GM12873 (cell line): ENCODE results near the gene TXNDC12.

Experiments
- TF ChIP-seq, protein P1 (sequence below): IDR thresholded peaks from 2 replicates; pipeline ENCODE4 v1.5.1; 2012; ENCODE audit warnings: low read depth, mild to moderate bottlenecking, moderate library complexity, low read length, control low read depth; ENCODE audit not compliant: insufficient read depth; ENCODE audit errors: missing control alignments

Gene TXNDC12

DNA sequence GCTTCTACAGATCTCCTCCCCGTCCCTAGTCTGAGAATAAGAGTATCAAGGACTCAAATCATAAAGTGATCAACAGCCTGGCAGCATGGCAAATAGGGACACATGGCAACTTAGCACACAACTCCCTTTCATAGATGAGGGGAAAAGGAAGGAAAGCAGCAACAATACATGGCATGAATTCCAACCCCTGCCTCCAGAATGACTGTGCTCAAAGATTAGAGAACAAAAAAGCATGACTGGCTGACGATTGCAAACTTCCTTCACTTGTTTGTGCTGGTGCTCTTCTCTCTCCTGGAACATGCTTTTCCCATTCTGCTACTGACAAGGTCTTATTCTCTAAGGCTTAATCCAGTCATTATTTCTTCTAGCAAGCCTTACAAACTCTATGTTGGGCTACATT is 32.9 kb downstream of the TXNDC12 start:
- TF ChIP-seq, protein P1, sequence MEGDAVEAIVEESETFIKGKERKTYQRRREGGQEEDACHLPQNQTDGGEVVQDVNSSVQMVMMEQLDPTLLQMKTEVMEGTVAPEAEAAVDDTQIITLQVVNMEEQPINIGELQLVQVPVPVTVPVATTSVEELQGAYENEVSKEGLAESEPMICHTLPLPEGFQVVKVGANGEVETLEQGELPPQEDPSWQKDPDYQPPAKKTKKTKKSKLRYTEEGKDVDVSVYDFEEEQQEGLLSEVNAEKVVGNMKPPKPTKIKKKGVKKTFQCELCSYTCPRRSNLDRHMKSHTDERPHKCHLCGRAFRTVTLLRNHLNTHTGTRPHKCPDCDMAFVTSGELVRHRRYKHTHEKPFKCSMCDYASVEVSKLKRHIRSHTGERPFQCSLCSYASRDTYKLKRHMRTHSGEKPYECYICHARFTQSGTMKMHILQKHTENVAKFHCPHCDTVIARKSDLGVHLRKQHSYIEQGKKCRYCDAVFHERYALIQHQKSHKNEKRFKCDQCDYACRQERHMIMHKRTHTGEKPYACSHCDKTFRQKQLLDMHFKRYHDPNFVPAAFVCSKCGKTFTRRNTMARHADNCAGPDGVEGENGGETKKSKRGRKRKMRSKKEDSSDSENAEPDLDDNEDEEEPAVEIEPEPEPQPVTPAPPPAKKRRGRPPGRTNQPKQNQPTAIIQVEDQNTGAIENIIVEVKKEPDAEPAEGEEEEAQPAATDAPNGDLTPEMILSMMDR, result no peak

DNA sequence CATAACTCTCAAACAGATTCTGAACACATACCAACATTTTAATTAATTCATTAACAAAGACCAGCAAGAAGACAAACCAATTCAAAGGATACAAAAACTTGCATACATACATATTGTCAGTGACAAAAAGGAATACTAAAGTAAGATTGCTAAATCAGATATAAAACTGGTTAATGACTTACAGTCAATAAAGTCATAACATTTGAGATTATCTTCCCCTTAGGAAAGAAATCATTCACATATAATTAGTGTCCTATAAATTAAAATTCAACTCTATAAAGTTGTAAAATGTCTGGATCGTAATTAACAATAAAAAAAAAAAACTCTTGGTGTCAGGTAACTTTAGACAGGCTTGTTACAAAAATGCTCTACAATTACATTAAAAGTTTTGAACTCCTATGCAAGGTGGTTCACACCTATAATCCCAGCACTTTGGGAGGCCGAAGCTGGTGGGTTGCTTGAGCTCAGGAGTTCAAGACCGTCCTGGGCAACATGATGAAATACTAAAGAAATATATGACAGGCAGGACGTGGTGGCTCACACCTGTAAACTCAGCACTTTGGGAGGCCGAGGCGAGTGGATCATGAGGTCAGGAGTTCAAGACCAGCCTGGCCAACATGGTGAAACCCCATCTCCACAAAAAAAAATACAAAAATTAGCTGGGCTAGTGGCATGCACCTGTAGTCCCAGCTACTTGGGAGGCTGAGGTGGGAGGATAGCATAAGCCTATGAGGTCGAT is 46.8 kb downstream of the TXNDC12 start:
- TF ChIP-seq, protein P1, result no peak

DNA sequence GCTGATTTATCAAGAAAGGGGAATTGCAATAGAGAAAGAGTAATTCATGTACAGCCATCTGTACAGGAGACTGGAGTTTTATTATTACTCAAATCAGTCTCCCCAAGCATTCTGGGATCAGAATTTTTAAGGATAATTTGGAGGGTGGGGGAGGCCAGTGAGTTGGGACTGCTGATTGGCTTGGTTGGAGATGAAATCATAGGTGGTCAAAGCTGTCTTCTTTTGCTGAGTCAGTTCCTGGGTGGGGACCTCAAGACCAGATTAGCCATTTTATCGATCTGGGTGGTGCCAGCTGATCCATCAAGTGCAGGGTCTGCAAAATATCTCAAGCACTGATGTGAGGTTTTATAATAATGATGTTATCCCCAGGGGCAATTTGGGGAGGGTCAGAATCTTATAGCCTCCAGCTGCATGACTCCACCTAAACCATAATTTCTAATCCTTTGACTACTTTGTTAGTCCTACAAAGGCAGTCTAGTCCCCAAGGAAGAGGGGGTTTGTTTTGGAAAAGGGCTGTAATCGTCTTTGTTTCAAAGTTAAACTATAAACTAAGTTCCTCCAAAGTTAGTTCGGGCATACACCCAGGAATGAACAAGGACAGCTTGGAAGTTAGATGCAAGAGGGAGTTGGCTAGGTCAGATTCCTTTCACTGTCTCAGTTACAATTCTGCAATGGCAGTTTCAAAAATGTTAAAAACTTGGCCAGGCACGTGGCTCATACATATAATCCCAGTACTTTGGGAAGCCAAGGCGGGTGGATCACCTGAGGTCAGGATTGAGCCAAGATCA is 47.6 kb downstream of the TXNDC12 start:
- TF ChIP-seq, protein P1, result no peak

DNA sequence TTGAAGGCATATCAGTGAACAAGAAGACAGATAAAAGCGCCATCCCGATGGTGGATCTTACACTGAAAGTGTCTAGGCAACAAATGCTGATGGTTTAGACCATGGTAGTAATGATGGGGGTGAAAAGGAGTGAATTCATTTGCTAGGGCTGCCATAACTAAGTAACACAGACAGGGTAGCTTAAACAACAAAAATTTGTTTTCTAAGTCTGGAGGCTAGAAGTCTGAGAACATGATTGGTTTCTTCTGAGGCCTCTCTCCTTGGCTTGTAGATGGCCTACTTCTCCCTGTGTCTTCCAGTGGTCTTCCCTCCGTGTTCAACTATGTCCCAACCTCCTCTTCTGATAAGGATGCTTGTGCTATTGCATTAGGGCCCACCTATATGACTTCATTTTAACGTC is 51.1 kb downstream of the TXNDC12 start:
- TF ChIP-seq, protein P1, result no peak

DNA sequence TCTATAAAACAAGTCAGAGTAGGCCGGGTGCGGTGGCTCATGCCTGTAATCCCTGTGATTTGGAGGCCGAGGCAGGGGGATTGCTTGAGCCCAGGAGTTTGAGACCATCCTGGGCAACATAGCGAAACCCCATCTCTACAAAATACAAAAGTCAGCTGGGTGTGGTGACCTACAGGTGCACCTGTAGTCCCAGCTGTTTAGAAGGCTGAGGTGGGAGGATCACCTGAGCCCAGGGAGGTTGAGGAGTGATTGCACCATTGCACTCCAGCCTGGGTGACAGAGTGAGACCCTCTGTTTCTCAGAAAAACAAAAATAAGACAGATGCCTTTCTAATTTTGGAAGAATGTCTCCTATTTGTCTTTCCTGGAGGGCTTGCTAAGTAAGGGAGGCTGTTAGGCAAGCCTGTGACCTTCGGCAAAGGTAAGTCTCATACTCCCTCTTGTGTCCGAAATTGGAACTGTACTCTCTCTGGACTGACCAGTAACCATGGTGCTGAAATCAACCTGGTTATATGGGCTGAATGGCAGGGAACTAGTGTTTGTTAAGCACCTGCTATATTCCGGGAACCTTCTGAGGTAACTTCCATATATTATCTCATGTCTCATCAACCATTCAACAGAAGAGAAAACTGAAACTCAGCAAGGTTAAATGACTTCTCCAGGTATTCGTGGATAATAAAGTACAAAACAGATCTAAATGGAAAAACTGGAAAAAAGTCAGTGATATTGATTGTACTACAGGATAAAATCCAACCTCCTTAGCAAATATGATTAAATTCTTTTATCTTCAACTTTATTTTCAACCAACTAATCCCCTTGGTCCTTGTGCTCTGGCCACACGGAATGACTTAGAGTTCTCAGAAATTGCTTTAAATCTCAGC is 52.7 kb downstream of the TXNDC12 start:
- TF ChIP-seq, protein P1, result peak; percentile 92

DNA sequence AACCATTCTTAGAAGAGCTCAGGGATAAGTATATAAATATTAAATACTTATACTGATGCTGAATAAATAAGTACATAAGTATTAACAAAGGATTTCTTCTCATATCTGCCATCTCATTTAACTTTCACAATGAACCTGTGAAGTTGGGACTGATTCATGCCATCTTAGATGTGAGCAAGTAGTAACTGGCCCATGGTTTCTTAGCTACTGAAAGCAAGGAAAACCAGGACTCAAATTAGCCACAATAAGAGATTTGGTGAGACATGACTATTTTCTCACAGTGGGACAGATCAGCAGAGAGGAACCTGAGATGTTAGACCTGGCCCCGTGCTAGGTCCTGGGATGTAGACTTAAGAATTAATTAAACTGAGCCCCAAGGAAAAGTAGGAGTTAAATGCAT is 56.3 kb downstream of the TXNDC12 start:
- TF ChIP-seq, protein P1, result no peak
